Vagina (tissue), 2 donors: ENCODE measurements around the gene TRIM52.

ENCODE experiments used
- CTCF ChIP-seq, 3 experiments: fragments of 450-650 bp in 2 of 3; fragments of 200-600 bp in 1 of 3; sonication (generic) in 1 of 3; IDR thresholded peaks; one replicate each; pipeline ENCODE4 v1.5.1; 2017 to 2019; ENCODE audit warnings: antibody characterized with exemption in 3 of 3, mild to moderate bottlenecking in 2 of 3, moderate library complexity in 2 of 3
- POLR2A ChIP-seq, 2 donors: fragments of 450-650 bp; IDR thresholded peaks; one replicate each; pipeline ENCODE4 v1.6.1; 2017; ENCODE audit warnings: antibody characterized with exemption in 2 of 2, mild to moderate bottlenecking in 2 of 2, moderate library complexity in 2 of 2
- POLR2AphosphoS5 ChIP-seq, 2 donors: sonication (generic); formaldehyde crosslinking; IDR thresholded peaks; one replicate each; pipeline ENCODE4 v1.9.0; 2017; ENCODE audit warnings: antibody characterized with exemption in 2 of 2, mild to moderate bottlenecking in 2 of 2, low read depth in 1 of 2; ENCODE audit not compliant: insufficient read depth in 1 of 2

GRCh38 chr5:181215997-181216989 lies 44.6 kb downstream of the TRIM52 start:
- TF ChIP-seq POLR2A (IDR thresholded peaks at IDR 0.05) (no peak), CTCF (IDR thresholded peaks at IDR 0.05) (no peak), POLR2AphosphoS5 (IDR thresholded peaks at IDR 0.05; ENCODE audit: insufficient read depth in 1 of 2, low read depth in 1 of 2) (no peak)
